ENCODE results near the gene PTGIR. TPM values are rescaled to one million over a fixed set of nuclear protein-coding genes. Genes with fewer than 3 reads are reported as not detected.

Gene PTGIR
- polyA plus RNA-seq, 2 of the 4 experiments (the other 2 are of a cell fraction), result 0.06 TPM; not detected in 1

DNA sequence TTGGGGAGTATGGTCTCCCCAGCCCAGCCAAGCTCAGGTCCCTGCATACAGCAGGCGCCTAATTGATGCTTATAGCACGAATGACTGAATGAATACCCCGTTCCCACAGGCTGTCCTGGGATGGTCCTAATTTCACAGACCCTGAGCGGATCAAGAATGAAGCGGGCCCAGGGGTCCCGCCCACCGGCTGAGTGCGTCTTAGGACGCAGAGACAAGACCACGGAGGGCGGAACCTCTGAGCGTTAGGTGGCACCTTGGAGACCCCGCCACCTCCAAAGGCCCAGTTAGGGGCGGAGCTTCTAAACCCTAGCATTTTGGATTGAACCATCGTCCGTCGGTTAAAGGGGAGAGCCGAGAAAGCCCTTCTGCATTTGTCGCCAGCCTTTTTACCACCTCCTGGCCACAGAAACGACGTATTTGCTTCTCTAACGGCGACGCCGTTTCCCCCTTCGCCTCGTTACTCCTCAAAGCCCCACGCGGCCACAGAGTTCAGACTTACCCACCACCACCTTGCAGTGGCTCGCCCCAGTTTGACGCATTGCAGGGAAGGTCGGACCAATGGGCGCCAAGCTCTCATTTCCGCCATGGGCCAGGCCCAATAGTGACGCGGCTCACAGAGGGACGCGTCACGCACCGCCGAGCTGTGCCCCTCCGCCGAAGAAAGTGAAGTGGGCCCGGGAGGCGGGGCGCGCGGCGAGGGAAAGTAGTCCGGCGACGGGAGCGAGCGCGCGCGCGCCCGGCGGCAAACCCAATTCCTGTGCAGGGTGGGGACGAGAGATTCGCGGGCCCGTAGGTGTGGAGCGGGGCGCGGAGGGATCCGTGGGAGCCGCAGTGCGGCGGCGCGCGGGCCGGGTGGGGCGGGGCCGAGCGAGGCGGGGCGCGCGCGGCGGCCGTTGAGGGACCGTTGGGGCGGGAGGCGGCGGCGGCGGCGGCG, 24.2 kb downstream of the PTGIR start:
- CTCF ChIA-PET, result interaction anchor here (0.6 to 34.1 kb wide), 13 partner anchors 8 to 151 kb away, joined by 3 to 737 read pairs (median 5); partner anchors contain the start of genes DACT3, GNG8 and PTGIR
- Histone ChIP-seq H3K4me3 (peak overlapping the region; percentile 94), H3K4me2 (peak overlapping the region; percentile 67), H3K27ac (peak overlapping the region; percentile 96 to 97), H3K4me1 (peaks cover 23% of the 10 kb centered on the region), H3K9me3 (peaks cover 12% of the 10 kb centered on the region)
- peak; percentile 83 for FAIRE-seq
- DNase-seq (ENCODE audit: low read depth in 1 of 2, low spot score in 1 of 2), result peak; percentile 98 to 100
- WGBS (ENCODE audit: missing lambda C conversion rate), result under 1% methylated on average over 48 of the region's 93 CpGs
- ATAC-seq, result peak; percentile 85 to 92
- POLR2A ChIA-PET, result interaction anchor here (0.5 to 3.7 kb wide), 19 partner anchors 9 to 300 kb away, joined by 3 to 29 read pairs (median 4); partner anchors contain the start of genes DACT3, PPP5C and SLC1A5
- 0 out of 2 replicates have a peak, but pooled peaks have one; percentile 91 for TF ChIP-seq MAZ (IDR thresholded peaks at IDR 0.05; ENCODE audit: borderline replicate concordance, low read depth, low read length)
- TF ChIP-seq FOXS1 (CRISPR knock-in tag; IDR thresholded peaks at IDR 0.05), result peak; percentile 95
- no peak for TF ChIP-seq EP300 (IDR thresholded peaks at IDR 0.05)
- TF ChIP-seq GATA3 (IDR thresholded peaks at IDR 0.05; ENCODE audit: borderline replicate concordance), result peak; percentile 71
- TF ChIP-seq FOSL2 (IDR thresholded peaks at IDR 0.05), result no peak
- peak; percentile 85 for TF ChIP-seq FOSL2 (CRISPR knock-in tag; IDR thresholded peaks at IDR 0.05)
- no peak; the same call in 1 of the 2 replicates for TF ChIP-seq HOXA7 (CRISPR knock-in tag; IDR thresholded peaks at IDR 0.05)
- TF ChIP-seq HDAC2 (IDR thresholded peaks at IDR 0.05), result 0 out of 2 replicates have a peak, but pooled peaks have one; percentile 41
- peak; percentile 91 for TF ChIP-seq TP53 (CRISPR knock-in tag; IDR thresholded peaks at IDR 0.05)
- peak; percentile 95 for TF ChIP-seq HEYL (CRISPR knock-in tag; IDR thresholded peaks at IDR 0.05)
- peak; percentile 46 for TF ChIP-seq SREBF2 (IDR thresholded peaks at IDR 0.05)
- TF ChIP-seq, protein P1, sequence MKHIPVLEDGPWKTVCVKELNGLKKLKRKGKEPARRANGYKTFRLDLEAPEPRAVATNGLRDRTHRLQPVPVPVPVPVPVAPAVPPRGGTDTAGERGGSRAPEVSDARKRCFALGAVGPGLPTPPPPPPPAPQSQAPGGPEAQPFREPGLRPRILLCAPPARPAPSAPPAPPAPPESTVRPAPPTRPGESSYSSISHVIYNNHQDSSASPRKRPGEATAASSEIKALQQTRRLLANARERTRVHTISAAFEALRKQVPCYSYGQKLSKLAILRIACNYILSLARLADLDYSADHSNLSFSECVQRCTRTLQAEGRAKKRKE (CRISPR knock-in tag; IDR thresholded peaks at IDR 0.05; ENCODE audit: low read depth), result peak; percentile 98
- TF ChIP-seq TFCP2L1 (CRISPR knock-in tag; IDR thresholded peaks at IDR 0.05), result 0 out of 2 replicates have a peak, but pooled peaks have one; percentile 88
- TF ChIP-seq MYC (IDR thresholded peaks at IDR 0.05; ENCODE audit: borderline replicate concordance, low read length), result peak; percentile 95
- peak; percentile 95 for TF ChIP-seq PBX3 (IDR thresholded peaks at IDR 0.05)
- TF ChIP-seq HOXB5 (CRISPR knock-in tag; IDR thresholded peaks at IDR 0.05), result peak; percentile 98
- TF ChIP-seq, protein P2, sequence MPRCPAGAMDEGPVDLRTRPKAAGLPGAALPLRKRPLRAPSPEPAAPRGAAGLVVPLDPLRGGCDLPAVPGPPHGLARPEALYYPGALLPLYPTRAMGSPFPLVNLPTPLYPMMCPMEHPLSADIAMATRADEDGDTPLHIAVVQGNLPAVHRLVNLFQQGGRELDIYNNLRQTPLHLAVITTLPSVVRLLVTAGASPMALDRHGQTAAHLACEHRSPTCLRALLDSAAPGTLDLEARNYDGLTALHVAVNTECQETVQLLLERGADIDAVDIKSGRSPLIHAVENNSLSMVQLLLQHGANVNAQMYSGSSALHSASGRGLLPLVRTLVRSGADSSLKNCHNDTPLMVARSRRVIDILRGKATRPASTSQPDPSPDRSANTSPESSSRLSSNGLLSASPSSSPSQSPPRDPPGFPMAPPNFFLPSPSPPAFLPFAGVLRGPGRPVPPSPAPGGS (IDR thresholded peaks at IDR 0.05), result peak; percentile 75
- peak; percentile 89 to 95; a peak in 4 of 5 replicates for TF ChIP-seq JUN (IDR thresholded peaks at IDR 0.05)
- TF ChIP-seq EHMT2 (IDR thresholded peaks at IDR 0.05; ENCODE audit: low read depth), result no peak
- TF ChIP-seq POLR2A (IDR thresholded peaks at IDR 0.05; ENCODE audit: low read length), result peak; percentile 87
- TF ChIP-seq PHF8 (IDR thresholded peaks at IDR 0.05; ENCODE audit: borderline replicate concordance, low read depth), result peak; percentile 96
- TF ChIP-seq HOXB13 (CRISPR knock-in tag; IDR thresholded peaks at IDR 0.05; ENCODE audit: low read depth), result peak; percentile 91
- TF ChIP-seq CBX2 (IDR thresholded peaks at IDR 0.05; ENCODE audit: borderline replicate concordance, low read depth), result no peak
- TF ChIP-seq CHD4 (IDR thresholded peaks at IDR 0.05; ENCODE audit: borderline replicate concordance), result peak; percentile 58; the same call in 1 of the 2 replicates
- peak; percentile 82 for TF ChIP-seq CHD2 (IDR thresholded peaks at IDR 0.05; ENCODE audit: low read length, partially characterized antibody)
- TF ChIP-seq, protein P3, sequence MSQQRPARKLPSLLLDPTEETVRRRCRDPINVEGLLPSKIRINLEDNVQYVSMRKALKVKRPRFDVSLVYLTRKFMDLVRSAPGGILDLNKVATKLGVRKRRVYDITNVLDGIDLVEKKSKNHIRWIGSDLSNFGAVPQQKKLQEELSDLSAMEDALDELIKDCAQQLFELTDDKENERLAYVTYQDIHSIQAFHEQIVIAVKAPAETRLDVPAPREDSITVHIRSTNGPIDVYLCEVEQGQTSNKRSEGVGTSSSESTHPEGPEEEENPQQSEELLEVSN (IDR thresholded peaks at IDR 0.05; ENCODE audit: borderline replicate concordance, low read depth), result peak; percentile 54; the same call in 1 of the 2 replicates
- TF ChIP-seq EHF (CRISPR knock-in tag; IDR thresholded peaks at IDR 0.05), result peak; percentile 96
- peak; percentile 89 for TF ChIP-seq ZSCAN20 (CRISPR knock-in tag; IDR thresholded peaks at IDR 0.05)
- no peak for TF ChIP-seq REST (IDR thresholded peaks at IDR 0.05)
- peak; percentile 88 for TF ChIP-seq BHLHE40 (IDR thresholded peaks at IDR 0.05; ENCODE audit: low read depth, low read length)
- peak; percentile 95 for TF ChIP-seq MAX (IDR thresholded peaks at IDR 0.05)
- peak; percentile 45 for TF ChIP-seq ZFP36 (IDR thresholded peaks at IDR 0.05; ENCODE audit: borderline replicate concordance, partially characterized antibody)
- TF ChIP-seq RFX5 (IDR thresholded peaks at IDR 0.05), result peak; percentile 70; the same call in 1 of the 2 replicates

Measured in A549 (cell line).